GM15510 (cell line): ENCODE data around the gene ISCU.

ENCODE experiments used
- POLR2A ChIP-seq: IDR thresholded peaks from 3 replicates; pipeline ENCODE4 v1.6.1; 2011; ENCODE audit warnings: borderline replicate concordance; ENCODE audit not compliant: insufficient read length; ENCODE audit errors: extremely low read depth

The ISCU gene

DNA sequence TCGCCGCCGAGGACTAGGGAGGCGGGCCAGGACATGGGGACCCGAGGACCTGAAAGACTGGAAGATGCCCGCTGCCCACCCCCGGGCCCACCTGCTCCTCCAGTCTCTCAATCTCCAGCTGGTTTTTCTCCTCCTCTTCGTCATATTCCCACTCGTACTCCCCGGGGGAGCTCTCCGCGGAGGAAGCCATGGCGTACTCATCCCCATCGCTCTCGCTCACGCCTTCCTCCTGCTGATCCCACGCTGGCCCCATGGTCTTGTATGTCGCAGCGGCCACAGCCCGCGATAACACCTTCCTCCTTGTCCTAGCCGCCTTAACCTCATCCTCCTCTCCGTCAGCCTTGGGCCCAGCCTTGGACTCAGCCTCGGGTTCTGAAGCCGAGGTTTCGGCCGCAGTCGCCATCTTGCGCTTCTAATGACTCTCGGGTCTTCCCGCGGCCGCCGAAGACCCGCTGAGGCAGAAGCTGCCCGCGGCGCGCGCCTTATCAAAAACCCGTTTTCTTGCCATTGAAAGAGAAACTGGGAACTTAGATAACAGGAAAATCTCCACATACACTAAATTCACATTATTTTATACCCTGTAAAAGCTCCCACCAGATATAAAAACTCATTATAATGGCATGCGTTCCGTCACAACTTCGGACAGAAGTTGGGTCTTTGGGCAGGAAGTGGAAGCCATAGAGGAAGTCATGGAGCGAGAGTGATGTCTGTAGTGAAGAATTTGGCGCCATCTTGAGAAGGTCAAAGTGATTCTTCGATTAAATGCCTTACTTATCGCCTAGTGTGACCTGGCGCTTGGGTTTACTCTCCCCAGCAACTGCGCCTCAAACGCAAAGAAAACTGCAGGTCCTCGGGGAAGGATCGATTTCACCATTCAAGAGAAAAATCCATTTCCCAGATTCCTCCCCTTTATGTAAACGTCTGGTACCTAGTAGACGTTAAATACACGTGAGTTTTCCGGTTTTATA is 1.4 kb upstream of the ISCU start, which contains the start of gene SART3:
Gene SART3, minus strand, starts transcription at position 422 of the 968 bp plus-strand sequence. Its CDS starts 19 bp downstream, at position 403.
- peak; percentile 58 for TF ChIP-seq POLR2A

DNA sequence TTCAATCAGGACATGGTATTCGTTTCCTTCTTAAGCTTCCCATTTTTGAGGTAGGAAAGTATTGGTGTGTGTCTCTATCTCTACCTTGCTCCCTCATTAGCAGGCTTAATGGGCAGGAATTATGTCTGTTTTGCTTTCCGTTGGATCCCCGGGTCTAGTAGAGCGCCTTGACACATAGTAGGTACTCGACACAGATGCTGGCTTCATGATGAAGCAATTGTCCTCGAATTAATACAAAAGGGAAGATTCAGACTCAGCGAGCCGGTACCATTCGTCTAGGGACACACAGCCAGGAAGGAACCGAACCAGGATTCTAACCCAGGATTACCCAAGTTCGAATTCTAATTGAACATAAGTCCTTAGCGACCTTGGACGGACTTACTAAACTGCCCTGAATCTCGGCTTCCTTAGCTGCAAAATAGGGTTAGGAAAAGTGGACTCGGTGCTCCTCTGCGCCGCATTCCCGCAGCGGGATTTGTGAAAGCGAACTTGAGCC is 496 bp upstream of the ISCU start:
- no peak for TF ChIP-seq POLR2A

DNA sequence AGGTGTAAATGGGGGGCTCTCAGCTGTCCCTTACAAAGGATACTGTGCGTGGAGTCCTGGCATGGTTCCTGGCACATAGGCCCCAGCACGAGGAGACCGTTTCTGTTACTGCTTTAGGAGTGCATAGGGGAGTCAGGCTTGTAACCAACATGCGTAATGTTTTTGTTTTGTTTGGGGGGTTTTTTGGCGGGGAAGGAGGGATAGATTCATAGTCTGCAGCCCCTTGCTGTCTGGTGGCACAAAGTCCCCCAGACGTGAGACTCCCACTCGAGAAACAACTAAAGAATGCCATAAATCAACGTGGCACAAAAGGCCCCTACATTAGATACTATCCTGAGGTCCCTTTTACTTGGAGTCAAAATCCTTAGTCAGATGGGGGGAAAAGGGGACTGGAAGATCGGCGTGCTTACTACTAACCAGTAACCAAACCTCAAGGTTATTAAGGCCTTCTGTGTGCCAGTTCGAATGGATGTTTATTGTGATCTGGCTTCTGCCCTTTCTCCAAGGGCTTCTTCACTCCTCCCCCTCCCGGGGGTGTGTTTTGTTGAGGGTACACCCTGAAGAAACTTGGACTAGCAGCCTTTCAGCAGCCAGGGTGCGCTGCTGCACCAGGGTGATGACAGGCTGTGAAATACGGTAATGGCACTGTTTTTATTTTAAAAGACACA is 874 bp downstream of the ISCU start:
- TF ChIP-seq POLR2A = no peak

GRCh38 chr12:108563804-108564151 is 1.4 kb downstream of the ISCU start:
- no peak for TF ChIP-seq POLR2A

DNA sequence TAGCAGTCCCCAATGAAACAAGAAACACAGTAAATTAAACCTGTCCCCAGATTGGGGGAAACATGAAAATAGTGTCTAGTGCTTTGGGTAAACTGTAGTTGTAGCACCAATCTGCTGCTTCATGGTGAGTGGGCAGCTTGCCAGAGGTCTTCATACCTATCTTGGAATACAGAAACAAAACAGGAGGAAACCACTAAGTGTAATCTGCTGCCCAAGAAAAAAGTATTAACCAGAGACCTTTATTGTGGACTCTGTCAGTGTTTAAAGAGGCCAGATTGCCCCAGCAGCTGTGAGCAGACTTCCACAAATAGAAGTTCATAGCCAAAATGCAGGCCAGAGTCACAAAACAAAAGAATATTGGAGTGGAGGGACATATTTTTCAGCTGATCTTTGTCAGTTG is 2.3 kb downstream of the ISCU start:
- TF ChIP-seq POLR2A = no peak

- no peak for TF ChIP-seq POLR2A
Observed at GRCh38 chr12:108565146-108565545, 2.8 kb downstream of the ISCU start.

DNA sequence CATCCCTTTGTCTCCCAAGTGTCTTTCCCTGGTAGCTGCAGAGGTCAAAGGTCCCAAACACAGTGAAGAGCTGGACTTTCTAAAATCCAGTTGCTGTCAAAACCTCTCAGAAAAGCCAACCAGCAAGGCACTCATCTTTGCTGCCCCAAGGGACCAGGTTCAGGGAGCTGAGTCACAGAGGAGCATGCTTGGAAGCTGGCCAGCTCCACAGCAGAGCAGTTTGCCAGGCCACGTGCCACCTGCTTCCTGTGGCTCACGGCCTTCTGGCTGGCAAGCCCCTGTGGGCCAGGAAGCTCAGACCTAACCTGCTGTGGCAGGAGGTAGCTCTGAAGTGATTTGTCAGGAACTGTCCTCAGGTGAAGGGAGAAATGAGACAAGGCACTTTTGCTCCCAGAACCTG is 3.6 kb downstream of the ISCU start:
- no peak for TF ChIP-seq POLR2A

GRCh38 chr12:108566452-108566851 is 4.1 kb downstream of the ISCU start:
- no peak for TF ChIP-seq POLR2A

- TF ChIP-seq POLR2A = no peak
Observed at GRCh38 chr12:108567406-108568337, 5.3 kb downstream of the ISCU start.

- TF ChIP-seq POLR2A = no peak
Observed at GRCh38 chr12:108568338-108569154, 6.2 kb downstream of the ISCU start.

GRCh38 chr12:108570743-108571608 is 8.6 kb downstream of the ISCU start:
- TF ChIP-seq POLR2A = no peak

- TF ChIP-seq POLR2A = no peak
Observed at GRCh38 chr12:108571609-108572165, 9.3 kb downstream of the ISCU start.
